ENCODE data around the gene KNSTRN.

GRCh38 chr15:40392986-40393948 is 10.7 kb downstream of the KNSTRN start:
- TF ChIP-seq POLR2A (IDR thresholded peaks at IDR 0.05; ENCODE audit: low read length) (no peak), GATA1 (IDR thresholded peaks at IDR 0.05; ENCODE audit: low read depth, low read length) (no peak)
